ENCODE results near the gene EPHA6.
"Not testable (repeated sequence)": the region's sequence is repeated elsewhere in the genome, so short reads cannot be mapped to it uniquely, and the experiment has no call there.

GRCh38 chr3:97025612-97026011 is 211.2 kb downstream of the EPHA6 start:
- TF ChIP-seq EP300, CTCF (IDR thresholded peaks at IDR 0.05): not testable (repeated sequence)
